Measurements from ENCODE around the gene PLD2. TPM values are rescaled to one million over a fixed set of nuclear protein-coding genes. Genes with fewer than 3 reads are reported as not detected.

Gene PLD2
- total RNA-seq, 1 donor from 2014 or later = 32.1 TPM

DNA sequence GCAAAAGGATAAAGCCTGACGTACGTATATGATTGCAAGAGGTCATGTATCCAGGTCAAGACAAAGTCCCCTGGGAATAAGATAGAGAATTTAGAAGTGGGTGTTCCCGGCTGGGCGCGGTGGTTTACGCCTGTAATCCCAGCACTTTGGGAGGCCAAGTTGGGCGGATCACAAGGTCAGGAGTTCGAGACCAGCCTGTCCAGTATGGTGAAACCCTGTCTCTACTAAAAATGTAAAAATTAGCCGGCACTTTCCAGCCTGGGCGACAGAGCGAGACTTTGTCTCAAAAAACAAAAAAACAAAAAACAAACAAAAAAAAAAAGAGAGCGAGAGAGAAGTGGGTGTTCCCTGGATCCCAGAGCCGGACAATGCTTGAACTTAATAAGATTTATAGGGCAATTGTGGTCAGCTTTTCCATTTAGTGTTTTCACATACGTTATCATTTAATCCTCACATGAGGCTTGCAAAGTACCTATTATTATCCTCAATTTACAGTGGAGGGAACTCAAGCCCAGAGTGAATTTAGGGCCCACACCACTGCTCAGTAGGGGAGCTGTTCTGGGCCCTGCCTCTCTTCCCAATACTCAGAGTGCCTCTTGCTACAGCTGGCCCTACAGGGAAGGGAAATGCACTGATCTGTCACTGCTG is 18.7 kb upstream of the PLD2 start:
- H3K4me1 Mint-ChIP-seq (ENCODE audit: low read depth) = peaks cover 19% of the 10 kb centered on the region
- no peak for DNase-seq (ENCODE audit: low spot score)

GRCh38 chr17:4788807-4789700 is 17.9 kb upstream of the PLD2 start, which contains the start of gene GLTPD2:
GLTPD2 (plus strand) TSS chr17:4788964; CDS start chr17:4789012, 48 bp downstream.
- Mint-ChIP-seq H3K27ac (ENCODE audit: unreplicated experiment) (peak within 1 kb of the TSS; percentile 74), H3K9me3 (ENCODE audit: low read depth) (no peaks in the 10 kb centered on the region), H3K36me3 (ENCODE audit: low read depth) (no peaks in the 10 kb centered on the region), H3K27me3 (ENCODE audit: low read depth) (no peaks in the 10 kb centered on the region), H3K4me3 (ENCODE audit: unreplicated experiment) (peak within 1 kb of the TSS; percentile 90), H3K4me1 (ENCODE audit: low read depth) (peaks cover 19% of the 10 kb centered on the region)
- no peak for DNase-seq (ENCODE audit: low spot score)
- TF ChIP-seq, protein P1, sequence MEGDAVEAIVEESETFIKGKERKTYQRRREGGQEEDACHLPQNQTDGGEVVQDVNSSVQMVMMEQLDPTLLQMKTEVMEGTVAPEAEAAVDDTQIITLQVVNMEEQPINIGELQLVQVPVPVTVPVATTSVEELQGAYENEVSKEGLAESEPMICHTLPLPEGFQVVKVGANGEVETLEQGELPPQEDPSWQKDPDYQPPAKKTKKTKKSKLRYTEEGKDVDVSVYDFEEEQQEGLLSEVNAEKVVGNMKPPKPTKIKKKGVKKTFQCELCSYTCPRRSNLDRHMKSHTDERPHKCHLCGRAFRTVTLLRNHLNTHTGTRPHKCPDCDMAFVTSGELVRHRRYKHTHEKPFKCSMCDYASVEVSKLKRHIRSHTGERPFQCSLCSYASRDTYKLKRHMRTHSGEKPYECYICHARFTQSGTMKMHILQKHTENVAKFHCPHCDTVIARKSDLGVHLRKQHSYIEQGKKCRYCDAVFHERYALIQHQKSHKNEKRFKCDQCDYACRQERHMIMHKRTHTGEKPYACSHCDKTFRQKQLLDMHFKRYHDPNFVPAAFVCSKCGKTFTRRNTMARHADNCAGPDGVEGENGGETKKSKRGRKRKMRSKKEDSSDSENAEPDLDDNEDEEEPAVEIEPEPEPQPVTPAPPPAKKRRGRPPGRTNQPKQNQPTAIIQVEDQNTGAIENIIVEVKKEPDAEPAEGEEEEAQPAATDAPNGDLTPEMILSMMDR (IDR thresholded peaks at IDR 0.05) = no peak

More for the DNA sequence above, 18.7 kb upstream of the PLD2 start:
- no peak overlapping the region for H3K27ac Mint-ChIP-seq (ENCODE audit: unreplicated experiment)
- no peaks in the 10 kb centered on the region for H3K27me3 Mint-ChIP-seq (ENCODE audit: low read depth)
- H3K9me3 Mint-ChIP-seq (ENCODE audit: low read depth) = no peaks in the 10 kb centered on the region
- TF ChIP-seq, protein P1 (IDR thresholded peaks at IDR 0.05) = no peak
- no peaks in the 10 kb centered on the region for H3K36me3 Mint-ChIP-seq (ENCODE audit: low read depth)
- peak overlapping the region; percentile 31 for H3K4me3 Mint-ChIP-seq (ENCODE audit: unreplicated experiment)

GRCh38 chr17:4789701-4789950 is 17.3 kb upstream of the PLD2 start:
- Mint-ChIP-seq H3K27ac (ENCODE audit: unreplicated experiment) (peak overlapping the region; percentile 74), H3K4me1 (ENCODE audit: low read depth) (peaks cover 19% of the 10 kb centered on the region), H3K4me3 (ENCODE audit: unreplicated experiment) (peak overlapping the region; percentile 90), H3K36me3 (ENCODE audit: low read depth) (no peaks in the 10 kb centered on the region), H3K27me3 (ENCODE audit: low read depth) (no peaks in the 10 kb centered on the region), H3K9me3 (ENCODE audit: low read depth) (no peaks in the 10 kb centered on the region)
- TF ChIP-seq, protein P1 (IDR thresholded peaks at IDR 0.05) = no peak
- DNase-seq (ENCODE audit: low spot score) = no peak

GRCh38 chr17:4789951-4790704 is 16.8 kb upstream of the PLD2 start:
- H3K4me1 Mint-ChIP-seq (ENCODE audit: low read depth) = peaks cover 19% of the 10 kb centered on the region
- H3K4me3 Mint-ChIP-seq (ENCODE audit: unreplicated experiment) = peak overlapping the region; percentile 90
- no peaks in the 10 kb centered on the region for H3K27me3 Mint-ChIP-seq (ENCODE audit: low read depth)
- no peaks in the 10 kb centered on the region for H3K36me3 Mint-ChIP-seq (ENCODE audit: low read depth)
- TF ChIP-seq, protein P1 (IDR thresholded peaks at IDR 0.05) = peak; percentile 86
- H3K27ac Mint-ChIP-seq (ENCODE audit: unreplicated experiment) = peak overlapping the region; percentile 98
- DNase-seq (ENCODE audit: low spot score) = peak; percentile 93
- no peaks in the 10 kb centered on the region for H3K9me3 Mint-ChIP-seq (ENCODE audit: low read depth)

DNA sequence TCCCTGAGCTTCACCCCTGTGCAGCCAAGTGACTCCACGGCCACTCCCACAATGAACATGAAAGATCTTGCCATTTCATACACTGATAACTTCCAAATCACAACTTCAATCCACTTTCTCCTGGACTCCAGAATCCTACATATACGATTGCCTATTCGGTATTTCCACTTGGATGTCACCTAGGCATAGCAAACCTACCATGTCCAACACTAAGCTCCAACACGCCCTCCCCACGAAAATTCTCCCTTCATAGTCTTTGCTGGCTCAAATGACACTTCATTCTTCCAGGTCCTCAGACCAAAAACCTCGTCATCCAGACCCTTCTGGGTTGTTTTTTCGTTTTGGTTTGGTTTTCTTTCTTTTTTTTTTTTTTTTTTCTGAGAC is 16.3 kb upstream of the PLD2 start:
- DNase-seq (ENCODE audit: low spot score) = no peak
- Mint-ChIP-seq H3K4me1 (ENCODE audit: low read depth) (peaks cover 20% of the 10 kb centered on the region), H3K27me3 (ENCODE audit: low read depth) (no peaks in the 10 kb centered on the region), H3K9me3 (ENCODE audit: low read depth) (no peaks in the 10 kb centered on the region), H3K36me3 (ENCODE audit: low read depth) (no peaks in the 10 kb centered on the region), H3K4me3 (ENCODE audit: unreplicated experiment) (peak overlapping the region; percentile 90), H3K27ac (ENCODE audit: unreplicated experiment) (peak overlapping the region; percentile 98)
- TF ChIP-seq, protein P1 (IDR thresholded peaks at IDR 0.05) = no peak
